GM21381 (cell line): Measurements from ENCODE around the gene ABCA1.
"Not testable (repeated sequence)": the region's sequence is repeated elsewhere in the genome, so short reads cannot be mapped to it uniquely, and the experiment has no call there.

Experiments
- ATAC-seq: cut with Tn5 transposase; IDR thresholded peaks from one replicate; pipeline ENCODE4 v1.9.1; 2021; ENCODE audit warnings: mild to moderate bottlenecking, moderate library complexity; ENCODE audit not compliant: unreplicated experiment

ABCA1 gene

DNA sequence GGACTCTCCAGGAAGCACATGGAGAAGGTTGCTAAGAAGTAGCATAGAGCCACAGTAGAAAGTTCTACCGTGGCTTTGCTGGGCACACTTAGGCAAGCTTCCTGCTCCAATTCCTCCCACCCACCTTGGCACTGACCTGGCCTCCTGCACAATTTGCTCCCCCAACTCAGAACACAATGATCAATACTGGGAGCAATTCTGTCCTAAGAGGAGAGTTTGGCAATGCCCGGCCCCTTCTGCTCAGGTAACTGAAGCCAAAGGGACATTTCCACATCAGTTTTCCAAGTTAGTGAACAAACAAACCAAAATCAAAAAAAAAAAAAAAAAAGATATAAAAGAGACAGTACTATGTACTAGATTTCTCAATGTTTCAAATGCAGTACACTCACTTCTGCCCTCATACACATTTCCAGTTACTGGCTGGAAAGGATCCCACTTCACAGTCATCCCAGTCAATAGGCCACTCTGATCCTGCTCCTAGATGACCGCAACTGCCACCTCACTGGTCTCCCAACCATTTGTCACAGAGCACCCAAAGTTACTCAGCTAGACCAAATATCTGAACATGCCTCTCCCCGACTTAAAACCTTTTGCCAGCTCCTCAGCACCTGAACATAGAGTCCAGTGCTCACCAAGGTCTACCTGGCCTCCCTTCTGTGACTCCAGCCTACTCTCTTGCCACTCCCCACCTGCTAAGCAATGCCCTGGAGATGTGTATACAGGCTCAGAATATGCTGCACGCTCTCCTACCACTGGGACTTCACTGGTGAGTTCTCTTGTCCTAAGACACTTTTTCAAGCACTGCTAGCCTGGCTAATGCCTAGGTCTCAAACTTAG lies 21.3 kb downstream of the ABCA1 start:
- ATAC-seq, result no peak

GRCh38 chr9:104905931-104906330 lies 22.0 kb downstream of the ABCA1 start:
- ATAC-seq, result no peak

GRCh38 chr9:104905153-104905901 lies 22.6 kb downstream of the ABCA1 start:
- no peak for ATAC-seq

DNA sequence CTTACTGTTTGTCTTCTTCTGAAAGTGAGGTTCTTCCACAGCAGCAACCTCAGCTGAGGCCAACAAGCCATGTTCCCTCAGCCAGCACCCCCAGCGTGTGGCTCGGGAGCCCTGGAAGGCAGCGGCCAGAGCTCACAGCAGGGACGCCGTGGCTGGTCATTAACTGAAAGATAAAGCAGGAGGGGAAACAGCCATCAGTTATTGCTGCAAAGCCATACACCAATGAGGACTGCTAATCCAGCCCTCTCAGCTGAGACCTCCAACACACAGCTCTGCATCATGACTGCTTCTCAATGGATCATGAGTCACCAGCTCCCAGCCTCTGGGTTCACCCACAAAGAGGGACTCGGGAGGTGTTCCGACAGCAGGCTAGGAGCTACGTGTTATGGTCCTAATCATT lies 24.3 kb downstream of the ABCA1 start:
- no peak for ATAC-seq

DNA sequence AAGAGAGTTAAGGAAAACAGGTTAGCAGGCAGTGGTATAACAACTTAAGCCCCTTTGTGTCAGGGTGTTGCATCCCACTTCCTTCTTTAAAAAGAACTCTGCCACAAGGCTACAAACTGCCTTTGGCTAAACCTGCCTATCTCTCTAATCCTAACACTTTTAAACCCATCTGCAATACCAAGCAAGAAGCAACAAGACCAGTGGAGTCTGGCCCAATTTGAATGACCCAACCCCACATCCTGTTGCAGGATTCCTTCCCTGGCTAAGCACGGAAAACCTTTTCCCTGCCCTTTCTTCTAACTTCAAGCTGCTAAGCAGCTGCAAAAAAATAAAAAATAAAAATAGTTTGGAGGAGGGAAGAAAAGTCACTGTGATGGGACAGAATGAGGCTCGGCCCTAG lies 27.1 kb downstream of the ABCA1 start:
- ATAC-seq, result no peak

DNA sequence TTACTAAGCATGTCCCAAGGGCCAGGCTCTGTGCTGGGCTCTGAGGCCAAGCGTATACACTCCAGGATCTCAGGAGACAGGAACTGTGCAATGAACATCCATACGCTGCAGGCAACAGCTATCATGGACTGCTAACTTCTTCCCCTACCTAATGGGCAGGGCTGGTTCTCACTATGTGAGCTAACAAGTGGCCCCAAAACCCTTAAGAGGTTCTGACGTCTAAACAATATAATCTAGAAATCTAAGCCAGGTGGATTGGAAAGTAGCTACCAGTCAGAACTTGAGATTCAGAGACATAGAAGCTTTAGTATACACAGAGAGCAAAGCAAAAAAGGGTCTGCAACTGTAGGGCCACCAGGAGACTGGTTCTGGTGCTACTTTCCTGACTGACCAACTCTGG lies 27.6 kb downstream of the ABCA1 start:
- ATAC-seq, result no peak

- ATAC-seq, result no peak
Observed at GRCh38 chr9:104899759-104900247, 28.2 kb downstream of the ABCA1 start.

DNA sequence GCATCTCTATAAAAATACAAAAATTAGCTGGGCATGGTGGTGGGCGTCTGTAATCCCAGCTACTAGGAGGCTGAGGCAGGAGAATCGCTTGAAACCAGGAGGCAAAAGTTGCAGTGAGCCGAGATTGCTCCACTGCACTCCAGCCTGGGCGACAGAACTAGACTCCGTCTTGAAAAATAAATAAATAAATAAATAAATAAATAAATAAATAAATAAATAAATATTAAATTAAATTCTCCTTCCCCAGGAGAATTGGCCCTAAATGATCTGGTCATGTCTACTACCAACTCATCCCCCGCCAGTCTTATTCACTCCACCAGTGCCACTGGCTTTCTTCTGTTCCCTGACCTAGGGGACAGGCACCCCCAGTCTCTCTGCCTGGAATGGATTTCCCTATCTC lies 29.6 kb downstream of the ABCA1 start:
- ATAC-seq, result not testable (repeated sequence)

GRCh38 chr9:104896131-104896530 lies 31.8 kb downstream of the ABCA1 start:
- ATAC-seq, result no peak

DNA sequence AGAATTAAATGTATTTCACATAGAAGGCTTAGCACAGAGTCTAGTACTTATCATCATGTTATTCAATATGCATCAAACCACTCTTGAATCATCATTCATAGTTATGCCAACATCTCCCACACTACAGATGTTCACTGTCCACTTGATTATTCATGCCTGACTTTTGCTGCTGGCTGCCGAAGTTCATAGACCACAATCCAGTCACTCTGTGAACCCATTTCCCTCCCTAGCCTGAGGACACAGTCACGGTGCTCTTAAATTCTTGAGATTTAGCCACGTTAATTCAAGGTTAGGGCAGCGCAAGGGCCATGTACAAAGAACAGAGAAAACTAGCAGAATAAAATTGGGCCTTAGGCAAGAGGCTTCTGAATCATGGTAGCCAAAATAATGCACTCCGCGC lies 32.4 kb downstream of the ABCA1 start:
- ATAC-seq, result no peak

DNA sequence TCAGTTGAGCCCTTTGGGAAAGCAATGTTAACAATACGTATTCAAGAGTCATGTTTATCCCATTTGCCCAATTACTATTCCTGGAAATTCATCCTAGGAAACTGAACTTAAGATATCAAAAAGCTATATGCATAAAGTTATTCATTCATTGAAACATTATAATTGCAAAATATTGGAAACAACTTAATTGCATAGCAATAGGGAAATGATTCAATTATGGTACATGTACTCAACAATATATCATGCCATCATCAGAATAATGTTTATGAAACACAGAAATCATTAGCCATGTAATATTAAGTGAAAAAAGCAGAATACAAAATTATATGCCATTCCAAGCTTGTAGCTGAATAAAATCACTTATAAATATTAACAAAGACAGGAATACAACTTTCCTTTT lies 35.3 kb downstream of the ABCA1 start:
- ATAC-seq, result no peak

DNA sequence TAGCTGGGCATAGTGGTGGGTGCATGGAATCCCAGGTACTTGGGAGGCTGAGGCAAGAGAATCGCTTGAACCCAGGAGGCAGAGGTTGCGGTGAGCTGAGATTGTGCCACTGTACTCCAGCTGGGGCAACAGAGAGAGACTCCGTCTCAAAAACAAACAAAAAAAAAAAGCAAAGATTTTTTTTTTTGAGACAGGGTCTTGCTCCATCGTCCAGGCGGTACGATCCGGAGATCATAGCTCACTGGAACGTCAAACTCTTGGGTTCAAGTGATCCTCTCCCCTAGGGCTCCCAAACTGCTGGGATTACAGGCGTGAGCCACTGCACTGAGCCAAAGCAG lies 37.6 kb downstream of the ABCA1 start:
- no peak for ATAC-seq

- ATAC-seq, result no peak
Observed at GRCh38 chr9:104885818-104886709, 41.9 kb downstream of the ABCA1 start.

GRCh38 chr9:104883169-104883568 lies 44.8 kb downstream of the ABCA1 start:
- ATAC-seq, result no peak

GRCh38 chr9:104882566-104882965 lies 45.4 kb downstream of the ABCA1 start:
- ATAC-seq, result no peak

- no peak for ATAC-seq
Observed at GRCh38 chr9:104882086-104882485, 45.9 kb downstream of the ABCA1 start.

DNA sequence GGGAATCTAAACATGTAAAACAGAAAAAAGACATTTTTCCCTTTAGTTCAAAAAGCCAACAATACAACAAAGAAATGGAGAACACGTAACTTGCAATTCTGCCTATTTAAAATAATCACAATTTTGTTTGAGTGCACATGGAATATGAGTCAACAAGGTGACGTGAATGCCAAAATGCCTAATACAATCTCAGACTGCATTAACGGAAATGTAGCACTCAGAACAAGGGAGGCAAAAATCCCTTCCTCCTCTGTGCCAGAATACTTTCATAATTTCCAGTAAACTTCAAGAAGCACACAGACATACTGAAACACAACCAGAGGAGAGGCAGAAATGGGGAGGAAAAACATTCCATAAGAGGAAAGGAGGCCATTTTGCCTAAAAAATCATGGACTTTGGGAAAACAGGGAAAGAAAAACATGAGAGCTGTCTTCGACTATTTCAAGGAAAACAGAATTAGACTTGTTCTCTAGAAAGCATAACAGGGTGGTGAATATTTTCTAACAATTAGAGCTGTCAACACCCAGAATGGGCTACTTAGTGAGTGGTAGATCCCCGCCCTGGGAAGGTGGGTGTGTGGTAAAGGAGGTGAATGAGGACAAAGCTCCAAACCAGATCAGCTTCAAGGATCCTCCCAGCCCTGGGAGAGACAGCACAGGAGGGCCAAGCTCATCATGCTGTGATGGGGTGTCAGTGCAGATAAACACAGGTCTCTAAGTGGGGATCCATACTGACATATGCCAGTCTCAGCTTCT lies 48.2 kb downstream of the ABCA1 start:
- ATAC-seq, result no peak

- ATAC-seq, result no peak
Observed at GRCh38 chr9:104876587-104876986, 51.4 kb downstream of the ABCA1 start.

GRCh38 chr9:104875897-104876296 lies 52.1 kb downstream of the ABCA1 start:
- ATAC-seq, result no peak

DNA sequence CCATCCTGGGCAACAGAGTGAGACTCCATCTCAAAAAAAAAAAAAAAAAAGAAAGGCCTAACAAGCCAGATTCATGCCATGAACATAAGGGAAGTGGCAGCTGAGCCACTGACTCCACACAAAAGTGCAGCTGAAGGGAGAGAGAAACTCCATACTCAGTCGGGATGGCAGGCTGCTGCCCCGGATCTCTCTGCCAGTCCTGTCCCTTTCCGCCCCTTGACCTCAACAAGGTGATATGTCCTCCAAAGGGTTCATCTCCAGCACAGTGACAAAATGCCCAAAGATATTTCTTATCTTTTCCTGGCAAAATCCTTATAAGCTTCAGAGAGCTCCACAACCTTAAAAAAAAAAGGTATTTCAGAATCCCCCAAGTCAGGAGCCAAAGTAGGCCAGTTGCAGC lies 52.6 kb downstream of the ABCA1 start:
- ATAC-seq, result no peak

DNA sequence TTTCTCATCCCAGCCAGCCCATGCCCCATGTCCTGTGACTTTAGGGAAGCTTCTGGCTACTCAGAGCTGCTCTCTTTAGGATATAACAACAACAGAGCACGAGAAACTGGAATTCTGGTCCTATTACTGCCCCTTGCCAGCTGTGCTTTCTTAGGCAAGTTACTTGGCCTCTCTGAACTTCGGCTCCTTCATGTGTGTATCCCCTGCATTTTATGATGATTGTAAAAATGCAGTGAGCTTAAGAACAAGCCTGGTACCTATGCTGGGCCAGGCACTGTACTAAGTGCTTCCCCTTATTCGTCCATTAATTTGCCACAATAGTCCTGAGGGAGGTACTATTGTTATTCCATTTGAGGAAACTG lies 54.5 kb downstream of the ABCA1 start:
- ATAC-seq, result no peak
